Measurements from ENCODE around the gene BBOX1.
"Not testable (repeated sequence)": the region's sequence is repeated elsewhere in the genome, so short reads cannot be mapped to it uniquely, and the experiment has no call there.

BBOX1 gene

GRCh38 chr11:27083241-27083640 is 42.6 kb downstream of the BBOX1 start:
- H3K27ac ChIP-seq (ENCODE audit: insufficient read depth, low read depth, low read length, poor library complexity, severe bottlenecking): no peak overlapping the region
- H3K4me3 ChIP-seq (ENCODE audit: insufficient read depth, low read depth, low read length): no peak overlapping the region
- H3K36me3 ChIP-seq (ENCODE audit: control insufficient read depth, insufficient read depth, low read length): no peaks in the 10 kb centered on the region
- no peaks in the 10 kb centered on the region for H3K9me3 ChIP-seq (ENCODE audit: control insufficient read depth, low read length)
- H3K27me3 ChIP-seq (ENCODE audit: control insufficient read depth, insufficient read depth, low read length, poor library complexity, severe bottlenecking): no peaks in the 10 kb centered on the region
- WGBS, 2 experiments: 92 to 94% methylated on average over 2 of the region's 2 CpGs
- H3K4me1 ChIP-seq (ENCODE audit: control insufficient read depth, insufficient read depth, low read length): peaks cover 8% of the 10 kb centered on the region

- H3K27me3 ChIP-seq (ENCODE audit: control insufficient read depth, insufficient read depth, low read length, poor library complexity, severe bottlenecking): no peaks in the 10 kb centered on the region
- H3K9me3 ChIP-seq (ENCODE audit: control insufficient read depth, low read length): no peaks in the 10 kb centered on the region
- H3K4me1 ChIP-seq (ENCODE audit: control insufficient read depth, insufficient read depth, low read length): peaks cover 8% of the 10 kb centered on the region
- H3K4me3 ChIP-seq (ENCODE audit: insufficient read depth, low read depth, low read length): no peak overlapping the region
- H3K27ac ChIP-seq (ENCODE audit: insufficient read depth, low read depth, low read length, poor library complexity, severe bottlenecking): no peak overlapping the region
- H3K36me3 ChIP-seq (ENCODE audit: control insufficient read depth, insufficient read depth, low read length): no peaks in the 10 kb centered on the region
These were observed 43.2 kb downstream of the BBOX1 start for GRCh38 chr11:27083782-27084181.

DNA sequence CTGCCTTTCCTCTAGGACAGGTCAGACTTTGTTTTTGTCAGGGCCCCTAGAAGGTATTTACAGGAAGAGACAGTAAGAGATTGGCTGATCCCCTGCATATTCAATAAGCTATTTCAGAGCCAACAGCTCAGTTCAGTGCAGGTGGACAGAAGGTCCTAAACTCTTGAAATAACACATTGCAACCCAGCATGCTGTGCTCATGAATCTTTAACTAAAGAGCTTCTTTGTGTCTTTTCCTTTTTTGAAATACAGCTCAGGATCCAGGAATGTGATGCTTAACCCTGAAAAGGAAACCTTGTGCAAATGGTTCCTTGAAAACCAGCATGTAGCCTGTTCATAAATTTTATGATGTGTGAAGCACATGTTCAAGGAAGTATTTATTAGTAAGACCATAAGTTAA is 43.9 kb downstream of the BBOX1 start:
- no peaks in the 10 kb centered on the region for H3K27me3 ChIP-seq (ENCODE audit: control insufficient read depth, insufficient read depth, low read length, poor library complexity, severe bottlenecking)
- H3K4me1 ChIP-seq (ENCODE audit: control insufficient read depth, insufficient read depth, low read length): peaks cover 8% of the 10 kb centered on the region
- no peak overlapping the region for H3K4me3 ChIP-seq (ENCODE audit: insufficient read depth, low read depth, low read length)
- no peaks in the 10 kb centered on the region for H3K36me3 ChIP-seq (ENCODE audit: control insufficient read depth, insufficient read depth, low read length)
- no peaks in the 10 kb centered on the region for H3K9me3 ChIP-seq (ENCODE audit: control insufficient read depth, low read length)
- H3K27ac ChIP-seq (ENCODE audit: insufficient read depth, low read depth, low read length, poor library complexity, severe bottlenecking): no peak overlapping the region

DNA sequence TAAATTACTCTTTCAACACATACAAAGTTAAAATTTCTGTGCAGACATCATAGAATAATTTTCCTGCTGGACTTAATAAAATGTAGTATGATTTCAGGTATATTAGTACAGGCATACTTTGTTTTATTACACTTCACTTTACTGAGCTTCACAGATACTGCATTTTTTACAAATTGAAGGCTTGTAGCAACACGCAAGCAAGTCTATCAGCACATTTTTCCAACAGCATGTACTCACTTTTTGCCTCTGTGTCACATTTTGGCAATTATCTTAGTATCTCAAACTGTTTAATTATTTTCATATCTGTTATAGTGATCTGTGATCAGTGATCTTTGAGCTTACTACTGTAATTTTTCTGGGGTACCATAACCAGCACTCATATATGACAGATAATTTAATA is 44.5 kb downstream of the BBOX1 start:
- H3K36me3 ChIP-seq (ENCODE audit: control insufficient read depth, insufficient read depth, low read length): no peaks in the 10 kb centered on the region
- H3K27me3 ChIP-seq (ENCODE audit: control insufficient read depth, insufficient read depth, low read length, poor library complexity, severe bottlenecking): no peaks in the 10 kb centered on the region
- H3K27ac ChIP-seq (ENCODE audit: insufficient read depth, low read depth, low read length, poor library complexity, severe bottlenecking): no peak overlapping the region
- H3K4me1 ChIP-seq (ENCODE audit: control insufficient read depth, insufficient read depth, low read length): peaks cover 8% of the 10 kb centered on the region
- 94 to 96% methylated on average over 1 of the region's 1 CpG for WGBS, 2 experiments
- no peaks in the 10 kb centered on the region for H3K9me3 ChIP-seq (ENCODE audit: control insufficient read depth, low read length)
- no peak overlapping the region for H3K4me3 ChIP-seq (ENCODE audit: insufficient read depth, low read depth, low read length)

- H3K27ac ChIP-seq (ENCODE audit: insufficient read depth, low read depth, low read length, poor library complexity, severe bottlenecking): no peak overlapping the region
- no peaks in the 10 kb centered on the region for H3K36me3 ChIP-seq (ENCODE audit: control insufficient read depth, insufficient read depth, low read length)
- 0 to 4% methylated on average over 1 of the region's 1 CpG for WGBS, 2 experiments
These were observed 45.0 kb downstream of the BBOX1 start for GRCh38 chr11:27085605-27086004.

DNA sequence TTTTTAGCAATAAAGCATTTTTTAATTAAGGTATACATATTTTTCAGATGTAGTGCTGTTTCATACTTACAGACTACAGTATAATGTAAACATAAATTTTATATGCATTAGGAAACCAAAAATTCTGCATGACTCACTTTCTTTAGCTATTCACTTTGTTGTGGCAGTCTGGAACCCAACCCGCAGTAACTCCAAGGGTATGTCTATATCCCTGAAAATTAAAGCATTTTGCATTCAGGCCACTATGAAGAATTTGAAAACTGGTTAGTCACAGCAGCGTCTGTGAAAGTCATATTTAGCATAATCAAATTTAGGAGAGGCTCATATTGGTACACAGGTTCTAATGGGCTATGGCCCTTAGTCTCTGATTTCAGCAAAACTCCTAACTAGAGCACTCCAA is 46.8 kb downstream of the BBOX1 start:
- H3K27me3 ChIP-seq (ENCODE audit: control insufficient read depth, insufficient read depth, low read length, poor library complexity, severe bottlenecking): no peaks in the 10 kb centered on the region
- no peaks in the 10 kb centered on the region for H3K36me3 ChIP-seq (ENCODE audit: control insufficient read depth, insufficient read depth, low read length)
- no peaks in the 10 kb centered on the region for H3K9me3 ChIP-seq (ENCODE audit: control insufficient read depth, low read length)
- WGBS, 2 experiments: 92 to 95% methylated on average over 2 of the region's 2 CpGs
- peaks cover 8% of the 10 kb centered on the region for H3K4me1 ChIP-seq (ENCODE audit: control insufficient read depth, insufficient read depth, low read length)
- no peak overlapping the region for H3K4me3 ChIP-seq (ENCODE audit: insufficient read depth, low read depth, low read length)
- no peak overlapping the region for H3K27ac ChIP-seq (ENCODE audit: insufficient read depth, low read depth, low read length, poor library complexity, severe bottlenecking)

More at GRCh38 chr11:27085605-27086004, 45.0 kb downstream of the BBOX1 start:
- Histone ChIP-seq H3K9me3 (ENCODE audit: control insufficient read depth, low read length) (no peaks in the 10 kb centered on the region), H3K4me3 (ENCODE audit: insufficient read depth, low read depth, low read length) (no peak overlapping the region), H3K4me1 (ENCODE audit: control insufficient read depth, insufficient read depth, low read length) (peaks cover 8% of the 10 kb centered on the region), H3K27me3 (ENCODE audit: control insufficient read depth, insufficient read depth, low read length, poor library complexity, severe bottlenecking) (no peaks in the 10 kb centered on the region)

DNA sequence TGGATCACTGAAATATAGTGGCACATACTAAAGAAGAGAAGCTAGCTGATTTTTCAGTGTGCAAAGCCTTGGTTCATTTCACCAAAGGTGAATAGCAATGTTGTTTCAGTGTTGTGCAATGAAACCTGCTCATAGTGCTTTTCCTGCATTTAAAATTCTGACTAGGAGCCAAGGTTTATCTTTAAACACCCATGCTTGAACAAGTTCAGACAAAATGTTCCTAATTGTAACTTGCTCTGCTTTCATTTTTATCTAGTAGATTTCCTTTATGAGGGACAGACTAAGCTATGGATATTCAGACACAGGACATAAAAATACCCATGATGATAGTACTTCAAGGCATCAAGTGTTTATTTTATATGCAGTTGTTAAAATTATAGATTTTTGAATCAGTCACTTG is 47.7 kb downstream of the BBOX1 start:
- Histone ChIP-seq H3K9me3 (ENCODE audit: control insufficient read depth, low read length) (no peaks in the 10 kb centered on the region), H3K27ac (ENCODE audit: insufficient read depth, low read depth, low read length, poor library complexity, severe bottlenecking) (no peak overlapping the region), H3K27me3 (ENCODE audit: control insufficient read depth, insufficient read depth, low read length, poor library complexity, severe bottlenecking) (no peaks in the 10 kb centered on the region), H3K4me3 (ENCODE audit: insufficient read depth, low read depth, low read length) (no peak overlapping the region), H3K4me1 (ENCODE audit: control insufficient read depth, insufficient read depth, low read length) (peaks cover 8% of the 10 kb centered on the region), H3K36me3 (ENCODE audit: control insufficient read depth, insufficient read depth, low read length) (no peaks in the 10 kb centered on the region)

DNA sequence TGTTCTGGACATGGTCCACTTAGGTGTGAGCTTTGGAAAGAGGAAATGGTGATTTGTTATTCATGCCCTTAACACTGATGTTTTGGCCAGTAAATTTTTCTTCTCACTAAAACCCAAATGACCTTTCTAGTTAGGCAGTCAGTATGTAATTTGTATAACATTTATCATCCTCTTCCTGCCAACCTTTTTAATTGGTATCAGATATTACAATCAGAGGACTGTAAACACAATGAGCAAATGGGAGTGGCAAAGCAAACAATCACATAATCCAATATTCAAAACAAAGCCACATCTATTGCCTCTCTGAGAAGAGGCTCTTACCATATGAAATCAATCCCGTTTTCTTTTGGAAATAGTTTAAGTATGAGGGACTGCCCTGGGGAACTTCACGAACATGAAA is 49.1 kb downstream of the BBOX1 start:
- Histone ChIP-seq H3K36me3 (ENCODE audit: control insufficient read depth, insufficient read depth, low read length) (no peaks in the 10 kb centered on the region), H3K9me3 (ENCODE audit: control insufficient read depth, low read length) (no peaks in the 10 kb centered on the region), H3K4me3 (ENCODE audit: insufficient read depth, low read depth, low read length) (no peak overlapping the region), H3K4me1 (ENCODE audit: control insufficient read depth, insufficient read depth, low read length) (no peaks in the 10 kb centered on the region), H3K27ac (ENCODE audit: insufficient read depth, low read depth, low read length, poor library complexity, severe bottlenecking) (no peak overlapping the region), H3K27me3 (ENCODE audit: control insufficient read depth, insufficient read depth, low read length, poor library complexity, severe bottlenecking) (no peaks in the 10 kb centered on the region)
- 93 to 94% methylated on average over 2 of the region's 2 CpGs for WGBS, 2 experiments

- not testable (repeated sequence) for H3K36me3 ChIP-seq (ENCODE audit: control insufficient read depth, insufficient read depth, low read length); H3K4me1 ChIP-seq (ENCODE audit: control insufficient read depth, insufficient read depth, low read length); H3K27ac ChIP-seq (ENCODE audit: insufficient read depth, low read depth, low read length, poor library complexity, severe bottlenecking); H3K4me3 ChIP-seq (ENCODE audit: insufficient read depth, low read depth, low read length); H3K27me3 ChIP-seq (ENCODE audit: control insufficient read depth, insufficient read depth, low read length, poor library complexity, severe bottlenecking); H3K9me3 ChIP-seq (ENCODE audit: control insufficient read depth, low read length)
- 95 to 98% methylated on average over 5 of the region's 5 CpGs for WGBS, 2 experiments
These were observed 49.8 kb downstream of the BBOX1 start for GRCh38 chr11:27090357-27090948.

DNA sequence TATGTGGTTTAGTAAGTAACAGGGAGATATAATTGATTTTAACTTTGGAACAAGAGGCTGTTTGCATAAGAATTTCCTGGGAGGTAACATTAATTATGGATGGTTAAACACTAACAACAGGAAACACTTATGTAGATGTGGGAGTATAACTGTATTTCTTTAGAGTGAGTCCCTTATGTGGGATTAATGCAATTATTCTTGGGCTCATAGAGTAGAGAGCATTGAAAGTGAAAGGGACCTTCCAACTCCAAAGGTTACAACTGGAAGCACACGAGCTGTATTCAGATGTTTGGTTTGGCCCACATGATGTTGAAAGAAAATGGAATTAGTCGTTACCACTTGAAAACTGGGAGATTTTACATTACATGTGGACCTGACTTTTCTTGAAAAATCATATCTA is 53.5 kb downstream of the BBOX1 start:
- Histone ChIP-seq H3K9me3 (ENCODE audit: control insufficient read depth, low read length) (no peaks in the 10 kb centered on the region), H3K36me3 (ENCODE audit: control insufficient read depth, insufficient read depth, low read length) (no peaks in the 10 kb centered on the region), H3K4me3 (ENCODE audit: insufficient read depth, low read depth, low read length) (no peak overlapping the region), H3K4me1 (ENCODE audit: control insufficient read depth, insufficient read depth, low read length) (no peaks in the 10 kb centered on the region), H3K27ac (ENCODE audit: insufficient read depth, low read depth, low read length, poor library complexity, severe bottlenecking) (no peak overlapping the region), H3K27me3 (ENCODE audit: control insufficient read depth, insufficient read depth, low read length, poor library complexity, severe bottlenecking) (no peaks in the 10 kb centered on the region)
- 95 to 96% methylated on average over 2 of the region's 2 CpGs for WGBS, 2 experiments

GRCh38 chr11:27095059-27095458 is 54.4 kb downstream of the BBOX1 start:
- Histone ChIP-seq H3K27ac (ENCODE audit: insufficient read depth, low read depth, low read length, poor library complexity, severe bottlenecking) (no peak overlapping the region), H3K27me3 (ENCODE audit: control insufficient read depth, insufficient read depth, low read length, poor library complexity, severe bottlenecking) (no peaks in the 10 kb centered on the region), H3K4me3 (ENCODE audit: insufficient read depth, low read depth, low read length) (no peak overlapping the region), H3K36me3 (ENCODE audit: control insufficient read depth, insufficient read depth, low read length) (no peaks in the 10 kb centered on the region), H3K4me1 (ENCODE audit: control insufficient read depth, insufficient read depth, low read length) (no peaks in the 10 kb centered on the region), H3K9me3 (ENCODE audit: control insufficient read depth, low read length) (no peaks in the 10 kb centered on the region)
- 97 to 100% methylated on average over 2 of the region's 2 CpGs for WGBS, 2 experiments

Measured in ectodermal cell (in vitro differentiated cells).